Measurements from ENCODE around the gene DQX1.

Gene DQX1, protein sequence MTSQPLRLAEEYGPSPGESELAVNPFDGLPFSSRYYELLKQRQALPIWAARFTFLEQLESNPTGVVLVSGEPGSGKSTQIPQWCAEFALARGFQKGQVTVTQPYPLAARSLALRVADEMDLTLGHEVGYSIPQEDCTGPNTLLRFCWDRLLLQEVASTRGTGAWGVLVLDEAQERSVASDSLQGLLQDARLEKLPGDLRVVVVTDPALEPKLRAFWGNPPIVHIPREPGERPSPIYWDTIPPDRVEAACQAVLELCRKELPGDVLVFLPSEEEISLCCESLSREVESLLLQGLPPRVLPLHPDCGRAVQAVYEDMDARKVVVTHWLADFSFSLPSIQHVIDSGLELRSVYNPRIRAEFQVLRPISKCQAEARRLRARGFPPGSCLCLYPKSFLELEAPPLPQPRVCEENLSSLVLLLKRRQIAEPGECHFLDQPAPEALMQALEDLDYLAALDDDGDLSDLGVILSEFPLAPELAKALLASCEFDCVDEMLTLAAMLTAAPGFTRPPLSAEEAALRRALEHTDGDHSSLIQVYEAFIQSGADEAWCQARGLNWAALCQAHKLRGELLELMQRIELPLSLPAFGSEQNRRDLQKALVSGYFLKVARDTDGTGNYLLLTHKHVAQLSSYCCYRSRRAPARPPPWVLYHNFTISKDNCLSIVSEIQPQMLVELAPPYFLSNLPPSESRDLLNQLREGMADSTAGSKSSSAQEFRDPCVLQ

GRCh38 chr2:74525717-74526648 is at the start of gene DQX1:
DQX1 (minus strand) TSS chr2:74526231; CDS start chr2:74525729, 502 bp downstream.
- peak within 1 kb of the TSS; percentile 47 for H3K4me3 ChIP-seq (ENCODE audit: low read length)
- peak; percentile 99 for DNase-seq (ENCODE audit: low read depth)
- TF ChIP-seq, protein P1, sequence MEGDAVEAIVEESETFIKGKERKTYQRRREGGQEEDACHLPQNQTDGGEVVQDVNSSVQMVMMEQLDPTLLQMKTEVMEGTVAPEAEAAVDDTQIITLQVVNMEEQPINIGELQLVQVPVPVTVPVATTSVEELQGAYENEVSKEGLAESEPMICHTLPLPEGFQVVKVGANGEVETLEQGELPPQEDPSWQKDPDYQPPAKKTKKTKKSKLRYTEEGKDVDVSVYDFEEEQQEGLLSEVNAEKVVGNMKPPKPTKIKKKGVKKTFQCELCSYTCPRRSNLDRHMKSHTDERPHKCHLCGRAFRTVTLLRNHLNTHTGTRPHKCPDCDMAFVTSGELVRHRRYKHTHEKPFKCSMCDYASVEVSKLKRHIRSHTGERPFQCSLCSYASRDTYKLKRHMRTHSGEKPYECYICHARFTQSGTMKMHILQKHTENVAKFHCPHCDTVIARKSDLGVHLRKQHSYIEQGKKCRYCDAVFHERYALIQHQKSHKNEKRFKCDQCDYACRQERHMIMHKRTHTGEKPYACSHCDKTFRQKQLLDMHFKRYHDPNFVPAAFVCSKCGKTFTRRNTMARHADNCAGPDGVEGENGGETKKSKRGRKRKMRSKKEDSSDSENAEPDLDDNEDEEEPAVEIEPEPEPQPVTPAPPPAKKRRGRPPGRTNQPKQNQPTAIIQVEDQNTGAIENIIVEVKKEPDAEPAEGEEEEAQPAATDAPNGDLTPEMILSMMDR (IDR thresholded peaks at IDR 0.05; ENCODE audit: insufficient read depth, low read depth, low read length, missing control alignments): no peak

- DNase-seq (ENCODE audit: low read depth): no peak
- TF ChIP-seq, protein P1 (IDR thresholded peaks at IDR 0.05; ENCODE audit: insufficient read depth, low read depth, low read length, missing control alignments): no peak
- no peak overlapping the region for H3K4me3 ChIP-seq (ENCODE audit: low read length)
Measured at GRCh38 chr2:74575320-74575719, 49.3 kb upstream of the DQX1 start.

GRCh38 chr2:74573747-74574562 is 47.9 kb upstream of the DQX1 start:
- TF ChIP-seq, protein P1 (IDR thresholded peaks at IDR 0.05; ENCODE audit: insufficient read depth, low read depth, low read length, missing control alignments): no peak
- DNase-seq (ENCODE audit: low read depth): peak; percentile 77
- peak overlapping the region; percentile 7 for H3K4me3 ChIP-seq (ENCODE audit: low read length)

DNA sequence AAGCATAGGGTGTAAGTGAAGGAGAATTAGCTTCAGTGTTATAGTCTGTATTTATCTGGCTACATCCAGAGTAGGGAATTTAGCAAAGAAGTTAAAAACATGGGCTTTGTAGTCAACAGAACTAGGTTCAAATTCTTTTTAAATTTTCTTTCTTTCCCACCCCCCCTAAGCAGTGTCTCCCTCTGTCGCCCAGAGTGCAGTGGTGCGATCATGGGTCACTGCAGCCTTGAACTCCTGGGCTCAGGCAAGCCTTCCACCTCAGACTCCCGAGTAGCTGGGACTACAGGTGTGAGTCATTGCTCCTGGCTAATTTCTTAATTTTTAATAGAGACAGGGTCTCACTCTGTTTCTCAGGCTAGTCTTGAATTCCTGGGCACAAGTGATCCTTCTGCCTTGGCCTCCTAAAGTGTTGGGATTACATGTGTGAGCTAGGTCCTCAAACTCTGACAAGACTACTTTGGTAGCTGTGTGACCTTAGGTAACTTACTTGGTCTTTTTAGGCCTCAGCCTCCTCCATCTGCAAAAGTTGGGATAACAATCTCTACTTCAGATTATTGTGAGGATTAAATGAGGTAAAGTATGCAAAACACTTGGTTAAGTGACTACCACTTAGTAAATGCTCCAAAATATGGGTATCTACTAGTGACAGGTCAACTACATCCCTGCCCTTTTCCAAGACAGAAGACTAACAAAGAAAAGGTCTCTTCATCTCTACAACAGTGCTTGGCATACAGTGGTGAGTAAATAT is 46.3 kb upstream of the DQX1 start:
- DNase-seq (ENCODE audit: low read depth): no peak
- TF ChIP-seq, protein P1 (IDR thresholded peaks at IDR 0.05; ENCODE audit: insufficient read depth, low read depth, low read length, missing control alignments): no peak
- H3K4me3 ChIP-seq (ENCODE audit: low read length): no peak overlapping the region

DNA sequence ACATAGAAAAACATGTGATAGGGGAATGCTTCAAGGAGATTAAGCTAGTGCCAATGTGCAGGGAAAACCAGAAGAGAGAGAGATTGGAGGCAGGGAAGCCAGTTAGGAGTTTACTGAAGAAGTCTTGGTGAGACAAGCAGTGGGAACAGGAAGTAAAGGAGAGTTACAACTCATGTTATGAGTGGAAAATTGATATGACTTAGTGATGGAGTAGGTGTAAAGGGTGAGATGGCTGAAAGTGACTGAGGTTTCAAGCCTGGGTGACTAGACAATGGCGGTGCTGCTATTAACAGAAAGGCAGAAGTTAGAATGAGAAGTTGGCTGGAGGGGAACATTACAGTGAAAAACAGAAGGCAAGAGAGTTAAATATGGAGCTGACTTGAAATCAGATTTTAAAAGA is 45.0 kb upstream of the DQX1 start:
- no peak for DNase-seq (ENCODE audit: low read depth)
- TF ChIP-seq, protein P1 (IDR thresholded peaks at IDR 0.05; ENCODE audit: insufficient read depth, low read depth, low read length, missing control alignments): no peak
- no peak overlapping the region for H3K4me3 ChIP-seq (ENCODE audit: low read length)

Measured in epithelial cell of esophagus (primary cell).